Activated B cell treated with CpG ODN at 0.5 μM for 24 hours (primary cell): ENCODE measurements around the gene GTF3C4. TPM values are rescaled to one million over a fixed set of nuclear protein-coding genes. Genes with fewer than 3 reads are reported as not detected.

ENCODE experiments used
- ATAC-seq: fragments of 200-7000 bp; cut with Tn5 transposase; one replicate; pipeline ENCODE4 v1.10.0; 2021; ENCODE audit warnings: low read depth, mild to moderate bottlenecking, moderate library complexity
- CTCF ChIA-PET: fragments of 350-600 bp; sonication (Branson Sonifier 250); formaldehyde crosslinking; loops from one replicate; lab custom pipeline; 2021; ENCODE audit warnings: antibody characterized with exemption; lab: Charles Lee
- POLR2A ChIA-PET: fragments of 350-600 bp; sonication (Branson Sonifier 250); formaldehyde crosslinking; loops from one replicate; lab custom pipeline; 2021; ENCODE audit warnings: antibody characterized with exemption; lab: Charles Lee
- DNase-seq: peaks from one replicate; pipeline ENCODE4 v3.0.0; 2022
- H3K27ac Mint-ChIP-seq: one replicate; pipeline ENCODE4 v1.8.0; 2020; ENCODE audit warnings: mixed read lengths
- H3K27me3 Mint-ChIP-seq: one replicate; pipeline ENCODE4 v1.8.0; 2021; ENCODE audit warnings: mixed read lengths
- H3K36me3 Mint-ChIP-seq: one replicate; pipeline ENCODE4 v1.8.0; 2021; ENCODE audit warnings: low read depth, mixed read lengths
- H3K4me1 Mint-ChIP-seq: one replicate; pipeline ENCODE4 v1.8.0; 2021; ENCODE audit warnings: mixed read lengths
- H3K4me3 Mint-ChIP-seq: one replicate; pipeline ENCODE4 v1.8.0; 2020; ENCODE audit warnings: mild to moderate bottlenecking, mixed read lengths
- H3K9me3 Mint-ChIP-seq: one replicate; pipeline ENCODE4 v1.8.0; 2020; ENCODE audit warnings: mixed read lengths
- intact Hi-C: fragments of 100-400 bp; cut with micrococcal nuclease; formaldehyde crosslinking; loops from one replicate; pipeline ENCODE4 v1.15.1; 2024
- total RNA-seq: library from RNA; stranded (reverse); gene quantifications from 2 replicates; pipeline ENCODE4 v1.2.3, GENCODE V29; 2022
- TF ChIP-seq, protein P1 (sequence below): fragments of 200-600 bp; IDR thresholded peaks from one replicate; pipeline ENCODE4 v1.8.0; 2022; ENCODE audit warnings: antibody characterized with exemption, mild to moderate bottlenecking

The GTF3C4 gene
- total RNA-seq = 16.1 and 16.6 TPM in 2 replicates

GRCh38 chr9:132670457-132671391 is at the start of gene GTF3C4:
TSS of gene GTF3C4 (plus strand) at chr9:132670464. CDS start at chr9:132670599, 135 bp downstream.
- TF ChIP-seq, protein P1, sequence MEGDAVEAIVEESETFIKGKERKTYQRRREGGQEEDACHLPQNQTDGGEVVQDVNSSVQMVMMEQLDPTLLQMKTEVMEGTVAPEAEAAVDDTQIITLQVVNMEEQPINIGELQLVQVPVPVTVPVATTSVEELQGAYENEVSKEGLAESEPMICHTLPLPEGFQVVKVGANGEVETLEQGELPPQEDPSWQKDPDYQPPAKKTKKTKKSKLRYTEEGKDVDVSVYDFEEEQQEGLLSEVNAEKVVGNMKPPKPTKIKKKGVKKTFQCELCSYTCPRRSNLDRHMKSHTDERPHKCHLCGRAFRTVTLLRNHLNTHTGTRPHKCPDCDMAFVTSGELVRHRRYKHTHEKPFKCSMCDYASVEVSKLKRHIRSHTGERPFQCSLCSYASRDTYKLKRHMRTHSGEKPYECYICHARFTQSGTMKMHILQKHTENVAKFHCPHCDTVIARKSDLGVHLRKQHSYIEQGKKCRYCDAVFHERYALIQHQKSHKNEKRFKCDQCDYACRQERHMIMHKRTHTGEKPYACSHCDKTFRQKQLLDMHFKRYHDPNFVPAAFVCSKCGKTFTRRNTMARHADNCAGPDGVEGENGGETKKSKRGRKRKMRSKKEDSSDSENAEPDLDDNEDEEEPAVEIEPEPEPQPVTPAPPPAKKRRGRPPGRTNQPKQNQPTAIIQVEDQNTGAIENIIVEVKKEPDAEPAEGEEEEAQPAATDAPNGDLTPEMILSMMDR = no peak
- Mint-ChIP-seq H3K4me3 (peak within 1 kb of the TSS; percentile 96), H3K27ac (peak within 1 kb of the TSS; percentile 95), H3K27me3 (no peaks in the 10 kb centered on the region), H3K36me3 (peaks cover 13% of the 10 kb centered on the region), H3K9me3 (no peaks in the 10 kb centered on the region), H3K4me1 (peaks cover 52% of the 10 kb centered on the region)
- POLR2A ChIA-PET = interaction anchor here (0.6 to 3.5 kb wide), 12 partner anchors 22 to 1545 kb away, joined by 3 to 53 read pairs (median 5); partner anchors contain the start of genes AK8, CACFD1, GTF3C5 and NUP214
- ATAC-seq = peak; percentile 65
- CTCF ChIA-PET = interaction anchor here (0.6 to 1.9 kb wide), 3 partner anchors 155 to 232 kb away, joined by 3 to 5 read pairs (median 3); no protein-coding TSS in a partner anchor
- intact Hi-C loops = loop anchor here (1.0 kb wide), 7 partner anchors 99 to 591 kb away; partner anchors contain the start of genes AK8, CFAP77, MED27 and SPACA9
- peak; percentile 59 for DNase-seq

- Mint-ChIP-seq H3K4me1 (no peaks in the 10 kb centered on the region), H3K4me3 (no peak overlapping the region), H3K36me3 (peaks cover 83% of the 10 kb centered on the region), H3K9me3 (no peaks in the 10 kb centered on the region), H3K27me3 (no peaks in the 10 kb centered on the region), H3K27ac (no peak overlapping the region)
- ATAC-seq (no peak), DNase-seq (no peak)
- ChIA-PET POLR2A (no interaction called here), CTCF (no interaction called here)
- intact Hi-C loops = no loop called here
- TF ChIP-seq, protein P1 = no peak
Measured at GRCh38 chr9:132622159-132622558, 48.1 kb upstream of the GTF3C4 start.

- Mint-ChIP-seq H3K9me3 (no peaks in the 10 kb centered on the region), H3K36me3 (peaks cover 88% of the 10 kb centered on the region), H3K27ac (no peak overlapping the region), H3K4me3 (no peak overlapping the region), H3K4me1 (no peaks in the 10 kb centered on the region), H3K27me3 (no peaks in the 10 kb centered on the region)
- intact Hi-C loops = no loop called here
- DNase-seq (no peak), ATAC-seq (no peak)
- CTCF ChIA-PET = no interaction called here
- TF ChIP-seq, protein P1 = no peak
- POLR2A ChIA-PET = no interaction called here
Measured at GRCh38 chr9:132626285-132626684, 44.0 kb upstream of the GTF3C4 start.

GRCh38 chr9:132627106-132627505 is 43.2 kb upstream of the GTF3C4 start:
- ChIA-PET POLR2A (no interaction called here), CTCF (no interaction called here)
- no peak for ATAC-seq
- TF ChIP-seq, protein P1 = no peak
- Mint-ChIP-seq H3K4me3 (no peak overlapping the region), H3K27ac (no peak overlapping the region), H3K4me1 (no peaks in the 10 kb centered on the region), H3K27me3 (no peaks in the 10 kb centered on the region), H3K9me3 (no peaks in the 10 kb centered on the region), H3K36me3 (peaks cover 88% of the 10 kb centered on the region)
- no peak for DNase-seq
- intact Hi-C loops = no loop called here

DNA sequence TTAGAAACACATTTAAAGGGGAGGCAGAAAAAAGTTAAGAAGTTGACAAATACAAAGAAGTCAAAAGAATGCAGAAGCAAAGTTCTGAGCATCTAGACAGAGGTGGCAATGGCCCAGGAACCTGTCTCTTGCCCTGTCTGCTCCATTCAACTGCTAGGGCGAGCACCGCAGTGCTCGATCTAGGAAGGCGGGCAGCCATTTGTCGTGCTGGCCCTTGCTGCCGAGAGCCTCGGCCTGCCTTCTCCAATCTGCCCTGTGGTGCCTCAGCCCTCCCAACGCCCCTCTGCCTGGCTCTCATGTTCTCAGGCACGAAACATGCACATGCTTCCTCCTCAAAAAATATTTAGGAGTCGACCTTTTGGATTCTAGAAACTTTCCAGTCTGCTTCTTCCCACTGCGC is 42.7 kb upstream of the GTF3C4 start:
- intact Hi-C loops = no loop called here
- H3K36me3 Mint-ChIP-seq = peaks cover 88% of the 10 kb centered on the region
- H3K4me3 Mint-ChIP-seq = no peak overlapping the region
- ChIA-PET POLR2A (no interaction called here), CTCF (no interaction called here)
- H3K9me3 Mint-ChIP-seq = no peaks in the 10 kb centered on the region
- no peak for ATAC-seq
- TF ChIP-seq, protein P1 = no peak
- H3K27me3 Mint-ChIP-seq = no peaks in the 10 kb centered on the region
- no peak for DNase-seq
- H3K4me1 Mint-ChIP-seq = no peaks in the 10 kb centered on the region
- H3K27ac Mint-ChIP-seq = no peak overlapping the region
